Mammary epithelial cell (primary cell): ENCODE measurements around the gene FSD1.

Experiments
- EZH2 ChIP-seq: IDR thresholded peaks from 2 replicates; pipeline ENCODE4 v1.6.1; 2012; ENCODE audit warnings: low read length, inconsistent platforms, borderline replicate concordance
- TF ChIP-seq, protein P1 (sequence below), 2 donors: IDR thresholded peaks in 1 of 2; conservative IDR thresholded peaks in 1 of 2; 2 replicates each; pipeline ENCODE4 v1.5.1; 2011 to 2012; ENCODE audit warnings: inconsistent platforms in 2 of 2, low read length in 2 of 2, mild to moderate bottlenecking in 2 of 2, control low read depth in 1 of 2, low read depth in 1 of 2; ENCODE audit not compliant: insufficient read depth in 1 of 2; ENCODE audit errors: extremely low read depth in 1 of 2

DNA sequence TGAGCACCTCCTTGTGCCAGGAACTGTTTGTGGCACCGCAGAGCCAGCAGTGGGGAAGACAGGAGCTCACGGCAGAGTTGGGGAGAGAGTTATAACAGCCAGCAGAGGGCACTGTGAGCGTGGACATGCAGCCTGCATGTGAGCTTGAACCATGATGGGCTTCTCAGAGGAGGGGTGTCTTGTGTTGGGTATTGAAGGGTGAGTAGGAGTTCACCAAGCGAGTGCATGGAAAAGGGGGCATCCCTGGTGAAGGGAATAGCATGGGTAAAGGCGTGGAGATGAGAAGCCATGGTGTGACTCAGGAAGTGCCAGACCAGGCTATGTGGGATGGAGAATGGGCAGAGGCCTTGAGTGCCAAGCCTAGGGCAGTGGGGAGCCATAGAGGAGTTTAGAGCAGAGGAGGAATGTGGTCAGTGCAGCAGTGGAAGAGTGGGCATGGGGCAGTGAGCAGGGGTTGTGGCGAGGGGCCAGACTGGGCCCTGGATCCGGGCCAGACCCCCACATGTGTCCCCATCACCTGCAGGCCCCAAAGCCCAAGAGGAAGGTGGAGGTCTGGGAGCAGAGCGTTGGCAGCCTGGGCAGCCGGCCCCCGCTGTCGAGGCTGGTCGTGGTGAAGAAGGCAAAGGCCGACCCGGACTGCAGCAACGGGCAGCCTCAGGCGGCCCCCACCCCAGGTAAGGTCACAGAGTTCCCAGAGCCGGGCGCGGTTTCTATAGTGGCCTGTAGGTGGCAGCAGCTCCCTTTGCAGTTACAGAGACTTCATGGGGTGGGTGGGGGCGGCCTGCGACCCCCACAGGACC is 37.1 kb upstream of the FSD1 start:
- TF ChIP-seq, protein P1, sequence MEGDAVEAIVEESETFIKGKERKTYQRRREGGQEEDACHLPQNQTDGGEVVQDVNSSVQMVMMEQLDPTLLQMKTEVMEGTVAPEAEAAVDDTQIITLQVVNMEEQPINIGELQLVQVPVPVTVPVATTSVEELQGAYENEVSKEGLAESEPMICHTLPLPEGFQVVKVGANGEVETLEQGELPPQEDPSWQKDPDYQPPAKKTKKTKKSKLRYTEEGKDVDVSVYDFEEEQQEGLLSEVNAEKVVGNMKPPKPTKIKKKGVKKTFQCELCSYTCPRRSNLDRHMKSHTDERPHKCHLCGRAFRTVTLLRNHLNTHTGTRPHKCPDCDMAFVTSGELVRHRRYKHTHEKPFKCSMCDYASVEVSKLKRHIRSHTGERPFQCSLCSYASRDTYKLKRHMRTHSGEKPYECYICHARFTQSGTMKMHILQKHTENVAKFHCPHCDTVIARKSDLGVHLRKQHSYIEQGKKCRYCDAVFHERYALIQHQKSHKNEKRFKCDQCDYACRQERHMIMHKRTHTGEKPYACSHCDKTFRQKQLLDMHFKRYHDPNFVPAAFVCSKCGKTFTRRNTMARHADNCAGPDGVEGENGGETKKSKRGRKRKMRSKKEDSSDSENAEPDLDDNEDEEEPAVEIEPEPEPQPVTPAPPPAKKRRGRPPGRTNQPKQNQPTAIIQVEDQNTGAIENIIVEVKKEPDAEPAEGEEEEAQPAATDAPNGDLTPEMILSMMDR (conservative IDR thresholded peaks at IDR 0.05 in 1 of 2, IDR thresholded peaks at IDR 0.05 in 1 of 2; ENCODE audit: extremely low read depth in 1 of 2, insufficient read depth in 1 of 2, low read depth in 1 of 2, low read length in 2 of 2), result peak; percentile 66 to 80
- no peak for TF ChIP-seq EZH2
